ENCODE results near the gene ARFGAP1. TPM values are rescaled to one million over a fixed set of nuclear protein-coding genes. Genes with fewer than 3 reads are reported as not detected.

ARFGAP1 gene
- total and polyA plus RNA-seq, 2 donors from 2014 or later = 40.4 to 84.3 TPM

- no peak overlapping the region for H3K4me3 ChIP-seq (ENCODE audit: low read length in 3 of 3)
- no peaks in the 10 kb centered on the region for H3K4me1 ChIP-seq (ENCODE audit: control insufficient read depth in 2 of 3, insufficient read depth in 2 of 3, low read depth in 1 of 3, low read length in 3 of 3)
- FAIRE-seq (no peak), DNase-seq (peak in 3 of 5 donors; percentile 56 to 82 (median 80))
- no peaks in the 10 kb centered on the region for H3K27me3 ChIP-seq (ENCODE audit: control insufficient read depth, insufficient read depth, low read length)
- H3K9ac ChIP-seq (ENCODE audit: low read length in 3 of 3) = no peak overlapping the region
- TF ChIP-seq, protein P1, sequence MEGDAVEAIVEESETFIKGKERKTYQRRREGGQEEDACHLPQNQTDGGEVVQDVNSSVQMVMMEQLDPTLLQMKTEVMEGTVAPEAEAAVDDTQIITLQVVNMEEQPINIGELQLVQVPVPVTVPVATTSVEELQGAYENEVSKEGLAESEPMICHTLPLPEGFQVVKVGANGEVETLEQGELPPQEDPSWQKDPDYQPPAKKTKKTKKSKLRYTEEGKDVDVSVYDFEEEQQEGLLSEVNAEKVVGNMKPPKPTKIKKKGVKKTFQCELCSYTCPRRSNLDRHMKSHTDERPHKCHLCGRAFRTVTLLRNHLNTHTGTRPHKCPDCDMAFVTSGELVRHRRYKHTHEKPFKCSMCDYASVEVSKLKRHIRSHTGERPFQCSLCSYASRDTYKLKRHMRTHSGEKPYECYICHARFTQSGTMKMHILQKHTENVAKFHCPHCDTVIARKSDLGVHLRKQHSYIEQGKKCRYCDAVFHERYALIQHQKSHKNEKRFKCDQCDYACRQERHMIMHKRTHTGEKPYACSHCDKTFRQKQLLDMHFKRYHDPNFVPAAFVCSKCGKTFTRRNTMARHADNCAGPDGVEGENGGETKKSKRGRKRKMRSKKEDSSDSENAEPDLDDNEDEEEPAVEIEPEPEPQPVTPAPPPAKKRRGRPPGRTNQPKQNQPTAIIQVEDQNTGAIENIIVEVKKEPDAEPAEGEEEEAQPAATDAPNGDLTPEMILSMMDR (IDR thresholded peaks at IDR 0.05; ENCODE audit: borderline replicate concordance, extremely low read depth, insufficient read depth) = no peak
- H3K36me3 ChIP-seq (ENCODE audit: control insufficient read depth in 2 of 3, insufficient read depth in 3 of 3, low read length in 3 of 3) = no peaks in the 10 kb centered on the region
- intact Hi-C loops (cut with DNase I) = no loop called here
- H3K27ac ChIP-seq (ENCODE audit: low read depth in 2 of 2, low read length in 2 of 2) = no peak overlapping the region
- H3K9me3 ChIP-seq (ENCODE audit: control insufficient read depth in 2 of 3, insufficient read depth in 1 of 3, low read length in 3 of 3) = no peaks in the 10 kb centered on the region
Observed at GRCh38 chr20:63254606-63255384, 17.8 kb upstream of the ARFGAP1 start.

GRCh38 chr20:63255931-63256704 lies 16.5 kb upstream of the ARFGAP1 start:
- DNase-seq (peak in 1 of 5 donors; percentile 55), FAIRE-seq (no peak)

DNA sequence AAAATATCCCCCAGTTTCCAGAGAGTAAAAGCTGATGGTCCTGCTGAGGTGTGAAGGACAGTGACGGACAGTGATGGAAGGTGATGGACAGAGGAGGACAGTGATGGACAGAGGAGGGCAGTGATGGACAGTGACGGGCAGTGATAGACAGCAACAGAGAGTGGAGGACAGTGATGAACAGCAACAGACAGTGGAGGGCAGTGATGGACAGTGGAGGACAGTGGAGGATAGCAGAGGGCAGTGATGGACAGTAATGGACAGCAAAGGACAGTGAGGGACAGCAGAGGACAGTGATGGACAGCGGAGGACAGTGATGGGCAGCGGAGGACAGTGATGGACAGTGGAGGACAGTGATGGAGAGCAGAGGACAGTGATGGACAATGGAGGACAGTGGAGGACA lies 15.7 kb upstream of the ARFGAP1 start:
- H3K27ac ChIP-seq (ENCODE audit: low read depth in 2 of 2, low read length in 2 of 2) = no peak overlapping the region
- H3K4me3 ChIP-seq (ENCODE audit: low read length in 3 of 3) = no peak overlapping the region
- no peak for DNase-seq
- TF ChIP-seq, protein P1 (IDR thresholded peaks at IDR 0.05; ENCODE audit: borderline replicate concordance, extremely low read depth, insufficient read depth) = no peak
- no peaks in the 10 kb centered on the region for H3K36me3 ChIP-seq (ENCODE audit: control insufficient read depth in 2 of 3, insufficient read depth in 3 of 3, low read length in 3 of 3)
- H3K9me3 ChIP-seq (ENCODE audit: control insufficient read depth in 2 of 3, insufficient read depth in 1 of 3, low read length in 3 of 3) = no peaks in the 10 kb centered on the region
- no peak for FAIRE-seq
- no peak overlapping the region for H3K9ac ChIP-seq (ENCODE audit: low read length in 3 of 3)
- intact Hi-C loops (cut with DNase I) = no loop called here
- H3K4me1 ChIP-seq (ENCODE audit: control insufficient read depth in 2 of 3, insufficient read depth in 2 of 3, low read depth in 1 of 3, low read length in 3 of 3) = no peaks in the 10 kb centered on the region
- no peaks in the 10 kb centered on the region for H3K27me3 ChIP-seq (ENCODE audit: control insufficient read depth, insufficient read depth, low read length)

More at GRCh38 chr20:63255931-63256704, 16.5 kb upstream of the ARFGAP1 start:
- intact Hi-C loops (cut with DNase I) = no loop called here
- H3K27me3 ChIP-seq (ENCODE audit: control insufficient read depth, insufficient read depth, low read length) = no peaks in the 10 kb centered on the region
- H3K9ac ChIP-seq (ENCODE audit: low read length in 3 of 3) = no peak overlapping the region
- H3K9me3 ChIP-seq (ENCODE audit: control insufficient read depth in 2 of 3, insufficient read depth in 1 of 3, low read length in 3 of 3) = no peaks in the 10 kb centered on the region
- H3K36me3 ChIP-seq (ENCODE audit: control insufficient read depth in 2 of 3, insufficient read depth in 3 of 3, low read length in 3 of 3) = no peaks in the 10 kb centered on the region
- no peak overlapping the region for H3K27ac ChIP-seq (ENCODE audit: low read depth in 2 of 2, low read length in 2 of 2)
- no peak overlapping the region for H3K4me3 ChIP-seq (ENCODE audit: low read length in 3 of 3)
- H3K4me1 ChIP-seq (ENCODE audit: control insufficient read depth in 2 of 3, insufficient read depth in 2 of 3, low read depth in 1 of 3, low read length in 3 of 3) = no peaks in the 10 kb centered on the region
- TF ChIP-seq, protein P1 (IDR thresholded peaks at IDR 0.05; ENCODE audit: borderline replicate concordance, extremely low read depth, insufficient read depth) = no peak
